ENCODE results near the gene COL16A1. TPM values are rescaled to one million over a fixed set of nuclear protein-coding genes. Genes with fewer than 3 reads are reported as not detected.

COL16A1 gene
- total RNA-seq, 3 donors from 2014 or later, result 0.57 to 0.89 (median 0.61) TPM

GRCh38 chr1:31640964-31641363, 62.9 kb downstream of the COL16A1 start:
- DNase-seq (no peak), ATAC-seq (no peak)
- no peaks in the 10 kb centered on the region for H3K9me3 Mint-ChIP-seq
- peaks cover 4% of the 10 kb centered on the region for H3K36me3 Mint-ChIP-seq (ENCODE audit: insufficient read depth)
- peaks cover 47% of the 10 kb centered on the region for H3K4me1 Mint-ChIP-seq (ENCODE audit: low read depth)
- no peaks in the 10 kb centered on the region for H3K27me3 Mint-ChIP-seq (ENCODE audit: low read depth)
- H3K4me3 Mint-ChIP-seq, result no peak overlapping the region

- H3K9me3 Mint-ChIP-seq, result no peaks in the 10 kb centered on the region
- no peaks in the 10 kb centered on the region for H3K27me3 Mint-ChIP-seq (ENCODE audit: low read depth)
- H3K4me1 Mint-ChIP-seq (ENCODE audit: low read depth), result peaks cover 41% of the 10 kb centered on the region
- H3K4me3 Mint-ChIP-seq, result no peak overlapping the region
- DNase-seq (no peak), ATAC-seq (no peak)
- peaks cover 4% of the 10 kb centered on the region for H3K36me3 Mint-ChIP-seq (ENCODE audit: insufficient read depth)
These were observed 63.6 kb downstream of the COL16A1 start for GRCh38 chr1:31640179-31640578.

- no peak for DNase-seq
- ATAC-seq, result no peak
- Mint-ChIP-seq H3K36me3 (ENCODE audit: insufficient read depth) (peaks cover 4% of the 10 kb centered on the region), H3K27me3 (ENCODE audit: low read depth) (no peaks in the 10 kb centered on the region), H3K9me3 (no peaks in the 10 kb centered on the region), H3K4me1 (ENCODE audit: low read depth) (peaks cover 37% of the 10 kb centered on the region), H3K4me3 (no peak overlapping the region)
These were observed 64.3 kb downstream of the COL16A1 start for GRCh38 chr1:31639543-31639942.

GRCh38 chr1:31637915-31638673, 65.7 kb downstream of the COL16A1 start:
- Mint-ChIP-seq H3K4me1 (ENCODE audit: low read depth) (peaks cover 27% of the 10 kb centered on the region), H3K36me3 (ENCODE audit: insufficient read depth) (peaks cover 4% of the 10 kb centered on the region), H3K27me3 (ENCODE audit: low read depth) (no peaks in the 10 kb centered on the region), H3K4me3 (no peak overlapping the region), H3K9me3 (no peaks in the 10 kb centered on the region)
- no peak for DNase-seq
- ATAC-seq, result no peak

GRCh38 chr1:31633117-31633516, 70.7 kb downstream of the COL16A1 start:
- no peak for ATAC-seq
- DNase-seq, result no peak
- Mint-ChIP-seq H3K4me3 (no peak overlapping the region), H3K9me3 (no peaks in the 10 kb centered on the region), H3K27me3 (ENCODE audit: low read depth) (no peaks in the 10 kb centered on the region), H3K36me3 (ENCODE audit: insufficient read depth) (peaks cover 32% of the 10 kb centered on the region), H3K4me1 (ENCODE audit: low read depth) (peaks cover 16% of the 10 kb centered on the region)

GRCh38 chr1:31632649-31633048, 71.2 kb downstream of the COL16A1 start:
- ATAC-seq, result no peak
- H3K4me1 Mint-ChIP-seq (ENCODE audit: low read depth), result peaks cover 12% of the 10 kb centered on the region
- H3K9me3 Mint-ChIP-seq, result no peaks in the 10 kb centered on the region
- no peak for DNase-seq
- peaks cover 32% of the 10 kb centered on the region for H3K36me3 Mint-ChIP-seq (ENCODE audit: insufficient read depth)
- no peaks in the 10 kb centered on the region for H3K27me3 Mint-ChIP-seq (ENCODE audit: low read depth)
- H3K4me3 Mint-ChIP-seq, result no peak overlapping the region

GRCh38 chr1:31628931-31629556, 74.8 kb downstream of the COL16A1 start:
- peaks cover 2% of the 10 kb centered on the region for H3K4me1 Mint-ChIP-seq (ENCODE audit: low read depth)

GRCh38 chr1:31627930-31628559, 75.8 kb downstream of the COL16A1 start:
- Mint-ChIP-seq H3K27me3 (ENCODE audit: low read depth) (no peaks in the 10 kb centered on the region), H3K9me3 (no peaks in the 10 kb centered on the region), H3K4me1 (ENCODE audit: low read depth) (peaks cover 2% of the 10 kb centered on the region), H3K36me3 (ENCODE audit: insufficient read depth) (peaks cover 28% of the 10 kb centered on the region), H3K4me3 (no peak overlapping the region)
- no peak for ATAC-seq
- no peak for DNase-seq

More at GRCh38 chr1:31628931-31629556, 74.8 kb downstream of the COL16A1 start:
- ATAC-seq (no peak), DNase-seq (no peak)
- no peak overlapping the region for H3K4me3 Mint-ChIP-seq
- H3K27me3 Mint-ChIP-seq (ENCODE audit: low read depth), result no peaks in the 10 kb centered on the region
- no peaks in the 10 kb centered on the region for H3K9me3 Mint-ChIP-seq
- peaks cover 28% of the 10 kb centered on the region for H3K36me3 Mint-ChIP-seq (ENCODE audit: insufficient read depth)

GRCh38 chr1:31627301-31627929, 76.4 kb downstream of the COL16A1 start:
- H3K9me3 Mint-ChIP-seq, result no peaks in the 10 kb centered on the region
- H3K36me3 Mint-ChIP-seq (ENCODE audit: insufficient read depth), result peaks cover 25% of the 10 kb centered on the region
- H3K4me1 Mint-ChIP-seq (ENCODE audit: low read depth), result peaks cover 2% of the 10 kb centered on the region
- DNase-seq (no peak), ATAC-seq (no peak)
- no peaks in the 10 kb centered on the region for H3K27me3 Mint-ChIP-seq (ENCODE audit: low read depth)
- no peak overlapping the region for H3K4me3 Mint-ChIP-seq

- H3K27me3 Mint-ChIP-seq (ENCODE audit: low read depth), result no peaks in the 10 kb centered on the region
- ATAC-seq, result no peak
- DNase-seq, result no peak
- peaks cover 2% of the 10 kb centered on the region for H3K4me1 Mint-ChIP-seq (ENCODE audit: low read depth)
- peaks cover 22% of the 10 kb centered on the region for H3K36me3 Mint-ChIP-seq (ENCODE audit: insufficient read depth)
- no peak overlapping the region for H3K4me3 Mint-ChIP-seq
- no peaks in the 10 kb centered on the region for H3K9me3 Mint-ChIP-seq
These were observed 77.3 kb downstream of the COL16A1 start for GRCh38 chr1:31626223-31627207.

GRCh38 chr1:31625561-31626222, 78.1 kb downstream of the COL16A1 start:
- Mint-ChIP-seq H3K36me3 (ENCODE audit: insufficient read depth) (peaks cover 20% of the 10 kb centered on the region), H3K9me3 (no peaks in the 10 kb centered on the region), H3K4me1 (ENCODE audit: low read depth) (peaks cover 2% of the 10 kb centered on the region), H3K4me3 (no peak overlapping the region), H3K27me3 (ENCODE audit: low read depth) (no peaks in the 10 kb centered on the region)
- no peak for DNase-seq
- peak in 1 of 2 donors; percentile 32 for ATAC-seq

GRCh38 chr1:31624731-31625514, 78.9 kb downstream of the COL16A1 start:
- peaks cover 2% of the 10 kb centered on the region for H3K4me1 Mint-ChIP-seq (ENCODE audit: low read depth)
- DNase-seq (no peak), ATAC-seq (no peak)
- peaks cover 14% of the 10 kb centered on the region for H3K36me3 Mint-ChIP-seq (ENCODE audit: insufficient read depth)
- no peaks in the 10 kb centered on the region for H3K9me3 Mint-ChIP-seq
- no peak overlapping the region for H3K4me3 Mint-ChIP-seq
- H3K27me3 Mint-ChIP-seq (ENCODE audit: low read depth), result no peaks in the 10 kb centered on the region

All from activated T-cell treated with anti-CD3 and anti-CD28 coated beads, Interleukin-2, amount 50 U/mL, for 4 hours (primary cell).